Esophagus squamous epithelium (tissue), 5 donors: ENCODE data around the gene BMERB1. TPM values are rescaled to one million over a fixed set of nuclear protein-coding genes. Genes with fewer than 3 reads are reported as not detected.
"Not testable (repeated sequence)": the region's sequence is repeated elsewhere in the genome, so short reads cannot be mapped to it uniquely, and the experiment has no call there.

Source experiments
- DNase-seq: peaks from one replicate; lab custom pipeline; 2025; lab: John Stamatoyannopoulos, UW
- H3K27ac ChIP-seq, 4 donors: fragments of 200-600 bp; sonication (generic); one replicate each; pipeline ENCODE4 v1.5.1; 2016 to 2019; ENCODE audit warnings: mild to moderate bottlenecking in 1 of 4
- H3K27me3 ChIP-seq, 4 donors: fragments of 200-600 bp; sonication (generic); 1 replicate in 3 of 4; 2 replicates in 1 of 4; pipeline versions ENCODE4 v1.5.1 to v1.6.0; 2017 to 2021; ENCODE audit warnings: antibody characterized with exemption in 1 of 4
- H3K36me3 ChIP-seq, 3 donors: fragments of 200-600 bp; sonication (generic); one replicate each; pipeline ENCODE4 v1.5.1; 2016 to 2019
- H3K4me1 ChIP-seq, 3 donors: fragments of 200-600 bp; sonication (generic); one replicate each; pipeline ENCODE4 v1.5.1; 2017 to 2019
- H3K4me3 ChIP-seq, 4 donors: fragments of 200-600 bp; sonication (generic); 1 replicate in 3 of 4; 2 replicates in 1 of 4; pipeline ENCODE4 v1.5.1; 2016 to 2019; ENCODE audit warnings: mild to moderate bottlenecking in 2 of 4, moderate library complexity in 1 of 4
- H3K9me3 ChIP-seq, 3 donors: fragments of 200-600 bp; sonication (generic); one replicate each; pipeline ENCODE4 v1.5.1; 2016 to 2019
- CTCF ChIP-seq, 6 experiments: fragments of 450-650 bp in 4 of 6; fragments of 200-600 bp in 2 of 6; sonication (generic) in 2 of 6; IDR thresholded peaks; one replicate each; pipeline ENCODE4 v1.5.1; 2016 to 2019; ENCODE audit warnings: antibody characterized with exemption in 6 of 6, mild to moderate bottlenecking in 4 of 6, moderate library complexity in 4 of 6
- POLR2A ChIP-seq, 4 donors: fragments of 450-650 bp; IDR thresholded peaks; one replicate each; pipeline ENCODE4 v1.6.1; 2017; ENCODE audit warnings: antibody characterized with exemption in 4 of 4, mild to moderate bottlenecking in 4 of 4, moderate library complexity in 3 of 4
- WGBS, 2 donors: methylation state at CpG; one replicate each; pipeline ENCODE4 v1.1.5; 2018; 5-methylcytosine and 5-hydroxymethylcytosine counted together
- intact Hi-C: fragments of 100-400 bp; cut with DNase I; formaldehyde crosslinking; loops from one replicate; pipeline ENCODE4 v1.15.0; 2022
- total RNA-seq, 4 donors: library from RNA; depleted of rRNA; stranded (reverse); fragments of >200 nt; gene quantifications; one replicate each; pipeline ENCODE4 v1.1.0, GENCODE V29; 2016
- donor health status: DM: yes; HTN: yes; CAD: no.

Gene BMERB1
- total RNA-seq, 4 donors from 2014 or later = 3.4 to 38.1 (median 14.9) TPM

- H3K27ac ChIP-seq = no peak overlapping the region
- 84 to 87% methylated on average over 6 of the region's 6 CpGs for WGBS, 2 donors
- no peak for DNase-seq
- no peaks in the 10 kb centered on the region for H3K36me3 ChIP-seq
- TF ChIP-seq POLR2A (IDR thresholded peaks at IDR 0.05) (no peak), CTCF (IDR thresholded peaks at IDR 0.05) (no peak)
- intact Hi-C loops = no loop called here
- no peaks in the 10 kb centered on the region for H3K9me3 ChIP-seq
- H3K4me1 ChIP-seq = no peaks in the 10 kb centered on the region
- H3K27me3 ChIP-seq = no peaks in the 10 kb centered on the region
- no peak overlapping the region for H3K4me3 ChIP-seq
Measured at GRCh38 chr16:15557258-15557657, 122.9 kb downstream of the BMERB1 start.

DNA sequence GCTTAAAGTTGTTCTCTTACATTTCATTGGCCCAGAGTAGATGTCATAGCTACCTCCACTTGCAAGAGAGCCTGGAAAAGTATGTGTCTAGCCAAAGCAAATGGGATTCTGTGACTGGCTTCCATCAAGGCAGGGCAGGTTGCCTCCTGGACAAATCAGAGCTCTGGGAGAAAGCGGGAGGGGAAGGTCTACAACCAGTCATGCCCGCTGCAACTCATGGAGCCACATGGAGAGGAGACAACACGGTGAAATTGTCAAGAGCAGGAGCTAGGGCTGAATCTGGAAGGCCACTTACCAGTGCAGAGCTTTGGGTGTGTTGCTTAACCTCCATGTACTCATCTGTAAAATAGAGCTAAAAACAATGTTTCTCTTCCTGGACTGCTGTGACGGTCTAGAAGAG lies 124.8 kb downstream of the BMERB1 start:
- no peak overlapping the region for H3K27ac ChIP-seq
- no peak overlapping the region for H3K4me3 ChIP-seq
- no peaks in the 10 kb centered on the region for H3K36me3 ChIP-seq
- H3K4me1 ChIP-seq = peaks cover 0 to 6% (median 0%) of the 10 kb centered on the region in 3 donors
- no peak for DNase-seq
- intact Hi-C loops = no loop called here
- WGBS, 2 donors = 90 to 93% methylated on average over 4 of the region's 4 CpGs
- H3K9me3 ChIP-seq = no peaks in the 10 kb centered on the region
- no peaks in the 10 kb centered on the region for H3K27me3 ChIP-seq
- no peak for TF ChIP-seq CTCF (IDR thresholded peaks at IDR 0.05)
- TF ChIP-seq POLR2A (IDR thresholded peaks at IDR 0.05) = no peak

DNA sequence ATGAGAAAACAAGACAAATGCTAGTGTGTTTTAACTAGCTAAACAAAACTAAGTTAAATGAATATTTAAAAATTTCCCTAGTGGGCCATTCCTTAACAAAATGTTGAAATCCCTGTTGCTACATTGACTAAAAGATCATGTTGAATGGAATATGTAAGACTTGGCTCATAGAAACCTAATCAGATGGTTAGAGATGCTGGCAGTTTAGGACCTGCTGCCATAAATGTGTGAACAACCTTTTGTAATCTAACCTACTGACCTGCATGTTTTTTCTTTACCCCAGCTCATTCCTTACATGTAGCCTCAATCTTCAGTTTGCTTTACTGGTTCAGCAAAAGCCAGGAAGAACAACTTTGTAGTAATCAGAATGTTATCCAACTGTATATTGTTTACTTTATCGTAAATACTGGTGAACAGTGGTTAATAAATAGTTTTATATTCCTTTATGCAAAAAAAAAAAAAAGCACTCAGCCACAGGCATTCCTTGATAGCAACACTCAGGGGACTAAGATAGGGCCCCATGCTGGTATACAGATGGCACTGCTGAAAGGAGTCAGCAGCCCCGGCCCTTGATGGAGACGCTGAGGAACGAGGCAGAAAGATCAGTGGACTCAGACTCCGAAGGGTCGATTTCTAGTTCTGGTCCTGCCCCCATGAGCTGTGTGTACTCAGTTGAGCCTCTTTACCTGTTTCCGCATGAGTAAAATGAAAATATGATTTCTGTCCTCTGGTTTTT lies 130.4 kb downstream of the BMERB1 start:
- no peak for DNase-seq
- no peaks in the 10 kb centered on the region for H3K27me3 ChIP-seq
- no peak overlapping the region for H3K27ac ChIP-seq
- H3K4me1 ChIP-seq = peaks cover 0 to 6% (median 0%) of the 10 kb centered on the region in 3 donors
- no peaks in the 10 kb centered on the region for H3K36me3 ChIP-seq
- no peak overlapping the region for H3K4me3 ChIP-seq
- WGBS, 2 donors = 88 to 93% methylated on average over 7 of the region's 7 CpGs
- intact Hi-C loops = no loop called here
- TF ChIP-seq POLR2A (IDR thresholded peaks at IDR 0.05) (no peak), CTCF (IDR thresholded peaks at IDR 0.05) (no peak)
- no peaks in the 10 kb centered on the region for H3K9me3 ChIP-seq

DNA sequence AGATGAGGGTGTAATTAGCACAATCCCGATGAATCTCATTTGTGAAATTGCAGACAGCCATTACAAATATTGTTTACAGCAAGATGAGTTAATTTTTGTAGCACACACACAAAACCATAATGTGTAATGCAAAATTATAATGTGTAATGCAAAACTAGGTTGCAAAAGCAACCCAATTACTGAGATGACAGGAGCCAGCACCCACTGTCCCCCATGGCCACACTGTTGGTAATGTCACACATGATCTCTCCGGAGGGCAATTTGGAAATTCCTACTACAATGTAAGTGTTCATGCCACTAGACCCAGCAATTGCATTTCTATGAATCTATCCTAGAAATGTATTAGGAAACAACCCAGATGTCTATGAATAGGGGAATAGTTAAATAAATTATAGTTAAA lies 131.7 kb downstream of the BMERB1 start:
- no peak for TF ChIP-seq POLR2A (IDR thresholded peaks at IDR 0.05)
- TF ChIP-seq CTCF (IDR thresholded peaks at IDR 0.05) = no peak
- WGBS, 2 donors = 95 to 96% methylated on average over 2 of the region's 2 CpGs
- intact Hi-C loops = no loop called here
- no peaks in the 10 kb centered on the region for H3K27me3 ChIP-seq
- H3K27ac ChIP-seq = no peak overlapping the region
- peaks cover 0 to 6% (median 0%) of the 10 kb centered on the region in 3 donors for H3K4me1 ChIP-seq
- H3K4me3 ChIP-seq = no peak overlapping the region
- DNase-seq = no peak
- H3K36me3 ChIP-seq = no peaks in the 10 kb centered on the region
- no peaks in the 10 kb centered on the region for H3K9me3 ChIP-seq

DNA sequence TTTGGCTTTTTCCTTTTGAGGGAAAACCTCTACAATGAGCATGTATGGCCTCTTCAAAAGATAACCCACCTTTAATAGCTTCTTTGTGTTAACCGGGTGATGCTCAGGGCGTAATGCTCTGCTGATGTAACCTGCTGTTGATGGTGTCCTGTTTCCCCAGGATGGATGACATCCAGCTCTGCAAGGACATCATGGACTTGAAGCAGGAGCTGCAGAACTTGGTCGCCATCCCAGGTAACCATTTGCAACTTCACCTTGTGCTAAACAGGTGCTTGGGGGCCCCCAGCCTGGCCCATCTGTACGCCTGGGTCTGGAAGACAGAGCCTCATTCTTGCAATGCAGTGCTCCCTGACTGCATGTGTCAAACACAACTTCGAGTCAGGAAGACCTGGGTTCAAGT lies 133.4 kb downstream of the BMERB1 start:
- Histone ChIP-seq H3K9me3 (no peaks in the 10 kb centered on the region), H3K36me3 (no peaks in the 10 kb centered on the region), H3K4me3 (no peak overlapping the region), H3K4me1 (peaks cover 0 to 15% (median 10%) of the 10 kb centered on the region in 3 donors), H3K27me3 (no peaks in the 10 kb centered on the region), H3K27ac (no peak overlapping the region)
- TF ChIP-seq CTCF (IDR thresholded peaks at IDR 0.05) (no peak), POLR2A (IDR thresholded peaks at IDR 0.05) (no peak)
- WGBS, 2 donors = 85 to 97% methylated on average over 4 to 5 of the region's 5 CpGs
- intact Hi-C loops = no loop called here
- DNase-seq = no peak

DNA sequence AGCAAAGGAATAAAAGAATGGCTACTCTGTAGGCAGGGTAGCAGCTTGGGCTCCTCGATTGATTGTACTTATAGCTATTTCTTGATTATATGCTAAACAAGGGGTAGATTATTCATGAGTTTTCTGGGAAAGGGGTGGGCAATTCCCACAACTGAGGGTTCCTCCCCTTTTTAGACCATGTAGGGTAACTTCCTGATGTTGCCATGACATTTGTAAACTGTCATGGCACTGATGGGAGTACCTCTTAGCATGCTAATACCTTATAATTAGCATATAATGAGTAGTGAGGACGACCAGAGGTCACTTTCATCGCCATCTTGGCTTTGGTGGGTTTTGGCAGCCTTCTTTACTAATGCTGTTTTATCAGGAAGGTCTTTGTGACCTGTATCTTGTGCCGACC lies 136.3 kb downstream of the BMERB1 start:
- H3K27ac ChIP-seq, H3K27me3 ChIP-seq, H3K4me3 ChIP-seq, intact Hi-C loops, H3K36me3 ChIP-seq, DNase-seq, H3K9me3 ChIP-seq: not testable (repeated sequence)
- WGBS, 2 donors = 87 to 93% methylated on average over 4 of the region's 4 CpGs
- peaks cover 0 to 20% (median 16%) of the 10 kb centered on the region in 3 donors for H3K4me1 ChIP-seq
